Measurements from ENCODE around the gene ZDHHC13.

DNA sequence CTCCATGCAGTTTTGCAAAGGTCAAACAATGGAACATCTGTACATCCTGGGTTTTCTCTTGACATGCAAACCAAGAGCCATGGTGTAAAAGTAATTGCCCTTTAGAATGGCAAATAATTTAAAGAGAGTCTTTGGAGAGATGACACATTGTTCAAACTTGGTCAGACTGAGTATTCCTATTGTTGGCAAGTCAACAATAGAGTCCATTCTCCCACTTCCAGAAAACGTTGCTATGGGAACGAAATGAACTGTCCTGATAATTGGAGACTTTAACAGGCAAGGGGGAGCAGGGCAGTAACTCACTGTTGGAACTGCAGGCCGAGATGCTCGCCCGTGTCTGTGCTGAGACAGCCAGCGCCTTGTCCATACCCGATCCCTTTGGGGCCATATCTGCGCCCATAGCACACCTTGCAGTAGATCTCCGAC is 70.9 kb downstream of the ZDHHC13 start:
- TF ChIP-seq, protein P1, sequence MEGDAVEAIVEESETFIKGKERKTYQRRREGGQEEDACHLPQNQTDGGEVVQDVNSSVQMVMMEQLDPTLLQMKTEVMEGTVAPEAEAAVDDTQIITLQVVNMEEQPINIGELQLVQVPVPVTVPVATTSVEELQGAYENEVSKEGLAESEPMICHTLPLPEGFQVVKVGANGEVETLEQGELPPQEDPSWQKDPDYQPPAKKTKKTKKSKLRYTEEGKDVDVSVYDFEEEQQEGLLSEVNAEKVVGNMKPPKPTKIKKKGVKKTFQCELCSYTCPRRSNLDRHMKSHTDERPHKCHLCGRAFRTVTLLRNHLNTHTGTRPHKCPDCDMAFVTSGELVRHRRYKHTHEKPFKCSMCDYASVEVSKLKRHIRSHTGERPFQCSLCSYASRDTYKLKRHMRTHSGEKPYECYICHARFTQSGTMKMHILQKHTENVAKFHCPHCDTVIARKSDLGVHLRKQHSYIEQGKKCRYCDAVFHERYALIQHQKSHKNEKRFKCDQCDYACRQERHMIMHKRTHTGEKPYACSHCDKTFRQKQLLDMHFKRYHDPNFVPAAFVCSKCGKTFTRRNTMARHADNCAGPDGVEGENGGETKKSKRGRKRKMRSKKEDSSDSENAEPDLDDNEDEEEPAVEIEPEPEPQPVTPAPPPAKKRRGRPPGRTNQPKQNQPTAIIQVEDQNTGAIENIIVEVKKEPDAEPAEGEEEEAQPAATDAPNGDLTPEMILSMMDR (IDR thresholded peaks at IDR 0.05), result no peak
- no peak for TF ChIP-seq POLR2A (IDR thresholded peaks at IDR 0.05)
